Caco-2 (cell line): ENCODE data around the gene ARMC5. TPM values are rescaled to one million over a fixed set of nuclear protein-coding genes. Genes with fewer than 3 reads are reported as not detected.

Source experiments
- BruUV-seq: library from RNA; stranded (reverse); fragments of 400-500 nt; replicated peaks from 2 replicates; lab custom pipeline; 2021; lab: Mats Ljungman, UMichigan
- CTCF ChIA-PET: fragments of 300-600 bp; sonication (Branson Sonifier 250); formaldehyde crosslinking; loops from one replicate; lab custom pipeline; 2022; ENCODE audit warnings: antibody characterized with exemption; lab: Charles Lee
- POLR2A ChIA-PET: fragments of 300-600 bp; sonication (Branson Sonifier 250); formaldehyde crosslinking; loops from one replicate; lab custom pipeline; 2022; ENCODE audit warnings: antibody characterized with exemption; lab: Charles Lee
- DNase-seq, 2 experiments: peaks; one replicate each; pipeline versions ENCODE4 v3.0.0 to v3.0.0-alpha.2; 2020 to 2022
- H3K27me3 ChIP-seq: replicated peaks from 2 replicates; pipeline ENCODE4 v1.6.0; 2011; ENCODE audit warnings: low read length; ENCODE audit not compliant: control insufficient read depth, insufficient read depth
- H3K36me3 ChIP-seq: 2 replicates; pipeline ENCODE4 v1.5.1; 2011; ENCODE audit warnings: low read length; ENCODE audit not compliant: control insufficient read depth, insufficient read depth
- H3K4me1 ChIP-seq: fragments of 250-450 bp; sonication (Bioruptor Pico); 2 replicates; pipeline ENCODE4 v1.5.1; 2020; ENCODE audit warnings: mild to moderate bottlenecking
- H3K4me3 ChIP-seq: 2 replicates; pipeline ENCODE4 v1.5.1; 2011; ENCODE audit warnings: low read depth, mild to moderate bottlenecking, control low read depth, low read length
- H3K9me3 ChIP-seq: fragments of 250-450 bp; sonication (Bioruptor Pico); 2 replicates; pipeline ENCODE4 v1.5.1; 2020; ENCODE audit warnings: mild to moderate bottlenecking, moderate library complexity
- H3K27ac Mint-ChIP-seq: one replicate; pipeline ENCODE4 v1.8.0; 2022; ENCODE audit warnings: mixed read lengths; ENCODE audit not compliant: unreplicated experiment
- H3K27me3 Mint-ChIP-seq: one replicate; pipeline ENCODE4 v1.8.0; 2022; ENCODE audit warnings: mixed read lengths; ENCODE audit not compliant: insufficient read depth, unreplicated experiment
- H3K36me3 Mint-ChIP-seq: one replicate; pipeline ENCODE4 v1.8.0; 2022; ENCODE audit warnings: mild to moderate bottlenecking, mixed read lengths; ENCODE audit not compliant: insufficient read depth, unreplicated experiment
- H3K4me1 Mint-ChIP-seq: one replicate; pipeline ENCODE4 v1.8.0; 2022; ENCODE audit warnings: low read depth, mixed read lengths; ENCODE audit not compliant: unreplicated experiment
- H3K4me3 Mint-ChIP-seq: one replicate; pipeline ENCODE4 v1.8.0; 2022; ENCODE audit warnings: mild to moderate bottlenecking, moderate library complexity, mixed read lengths; ENCODE audit not compliant: unreplicated experiment
- H3K9me3 Mint-ChIP-seq: one replicate; pipeline ENCODE4 v1.8.0; 2022; ENCODE audit warnings: mixed read lengths; ENCODE audit not compliant: unreplicated experiment
- CTCF ChIP-seq, 2 experiments: fragments of 200-600 bp in 1 of 2; IDR thresholded peaks; 1 replicate in 1 of 2; 2 replicates in 1 of 2; pipeline versions ENCODE4 v1.5.1 to v1.8.0; 2011 to 2022; ENCODE audit warnings: antibody characterized with exemption in 1 of 2, control low read depth in 1 of 2, inconsistent platforms in 1 of 2, low read depth in 1 of 2, low read length in 1 of 2, mild to moderate bottlenecking in 1 of 2, moderate library complexity in 1 of 2; ENCODE audit not compliant: insufficient read depth in 1 of 2, severe bottlenecking in 1 of 2, unreplicated experiment in 1 of 2
- intact Hi-C: fragments of 100-400 bp; cut with micrococcal nuclease; formaldehyde crosslinking; loops from one replicate; pipeline ENCODE4 v1.10.0; 2022; ENCODE audit not compliant: unreplicated experiment
- total RNA-seq: library from RNA; stranded (reverse); gene quantifications from 2 replicates; pipeline ENCODE4 v1.2.3, GENCODE V29; 2022

ARMC5 gene
- total RNA-seq, 1 experiment from 2014 or later: 10.2 TPM

- Mint-ChIP-seq H3K36me3 (peaks cover 5% of the 10 kb centered on the region), H3K4me3 (no peak overlapping the region), H3K4me1 (peaks cover 18% of the 10 kb centered on the region), H3K27ac (no peak overlapping the region), H3K27me3 (no peaks in the 10 kb centered on the region), H3K9me3 (no peaks in the 10 kb centered on the region)
- Histone ChIP-seq H3K9me3 (no peaks in the 10 kb centered on the region), H3K4me3 (no peak overlapping the region), H3K4me1 (peaks cover 14% of the 10 kb centered on the region), H3K27me3 (no peaks in the 10 kb centered on the region), H3K36me3 (no peaks in the 10 kb centered on the region)
- BruUV-seq: no TSS peak
- intact Hi-C loops: no loop called here
- no peak for DNase-seq
- POLR2A ChIA-PET: no interaction called here
- no peak for TF ChIP-seq CTCF (IDR thresholded peaks at IDR 0.05; ENCODE audit: insufficient read depth in 1 of 2, low read depth in 1 of 2, low read length in 1 of 2, severe bottlenecking in 1 of 2, unreplicated experiment in 1 of 2)
- CTCF ChIA-PET: no interaction called here
Measured at GRCh38 chr16:31504159-31504558, 44.9 kb downstream of the ARMC5 start.

GRCh38 chr16:31505483-31505882 lies 46.2 kb downstream of the ARMC5 start:
- intact Hi-C loops: loop anchor here (5.0 kb wide), 1 partner anchor 197 kb away; no protein-coding TSS in a partner anchor
- peaks cover 9% of the 10 kb centered on the region for H3K36me3 Mint-ChIP-seq
- H3K27me3 ChIP-seq: no peaks in the 10 kb centered on the region
- POLR2A ChIA-PET: no interaction called here
- no peaks in the 10 kb centered on the region for H3K9me3 ChIP-seq
- no peak overlapping the region for H3K4me3 ChIP-seq
- CTCF ChIA-PET: no interaction called here
- H3K4me3 Mint-ChIP-seq: no peak overlapping the region
- no peak overlapping the region for H3K27ac Mint-ChIP-seq
- no peaks in the 10 kb centered on the region for H3K27me3 Mint-ChIP-seq
- H3K4me1 Mint-ChIP-seq: peaks cover 22% of the 10 kb centered on the region
- no TSS peak for BruUV-seq
- DNase-seq: no peak
- peaks cover 14% of the 10 kb centered on the region for H3K4me1 ChIP-seq
- H3K9me3 Mint-ChIP-seq: no peaks in the 10 kb centered on the region
- TF ChIP-seq CTCF (IDR thresholded peaks at IDR 0.05; ENCODE audit: insufficient read depth in 1 of 2, low read depth in 1 of 2, low read length in 1 of 2, severe bottlenecking in 1 of 2, unreplicated experiment in 1 of 2): no peak
- no peaks in the 10 kb centered on the region for H3K36me3 ChIP-seq

GRCh38 chr16:31507617-31507928 lies 48.3 kb downstream of the ARMC5 start:
- ChIA-PET CTCF (interaction anchor here (1.7 kb wide), 1 partner anchor 30 kb away, joined by 5 read pairs; no protein-coding TSS in a partner anchor), POLR2A (interaction anchor here (1.0 to 1.3 kb wide), 3 partner anchors 15 to 205 kb away, joined by 3 to 8 read pairs (median 3); partner anchors contain the start of gene ARMC5)
- Mint-ChIP-seq H3K4me1 (peaks cover 15% of the 10 kb centered on the region), H3K36me3 (peaks cover 11% of the 10 kb centered on the region), H3K27ac (peak overlapping the region; percentile 95), H3K9me3 (no peaks in the 10 kb centered on the region), H3K4me3 (peak overlapping the region; percentile 92), H3K27me3 (no peaks in the 10 kb centered on the region)
- BruUV-seq: no TSS peak
- intact Hi-C loops: loop anchor here (5.0 kb wide), 1 partner anchor 195 kb away; no protein-coding TSS in a partner anchor
- no peak for TF ChIP-seq CTCF (IDR thresholded peaks at IDR 0.05; ENCODE audit: insufficient read depth in 1 of 2, low read depth in 1 of 2, low read length in 1 of 2, severe bottlenecking in 1 of 2, unreplicated experiment in 1 of 2)
- H3K27me3 ChIP-seq: no peaks in the 10 kb centered on the region
- peak overlapping the region; percentile 90 for H3K4me3 ChIP-seq
- H3K4me1 ChIP-seq: no peaks in the 10 kb centered on the region
- no peak for DNase-seq
- no peaks in the 10 kb centered on the region for H3K36me3 ChIP-seq
- no peaks in the 10 kb centered on the region for H3K9me3 ChIP-seq
